Measurements from ENCODE around the gene ZNF414. TPM values are rescaled to one million over a fixed set of nuclear protein-coding genes. Genes with fewer than 3 reads are reported as not detected.

The ZNF414 gene
- total RNA-seq, 1 donor from 2014 or later = 2.0 TPM

DNA sequence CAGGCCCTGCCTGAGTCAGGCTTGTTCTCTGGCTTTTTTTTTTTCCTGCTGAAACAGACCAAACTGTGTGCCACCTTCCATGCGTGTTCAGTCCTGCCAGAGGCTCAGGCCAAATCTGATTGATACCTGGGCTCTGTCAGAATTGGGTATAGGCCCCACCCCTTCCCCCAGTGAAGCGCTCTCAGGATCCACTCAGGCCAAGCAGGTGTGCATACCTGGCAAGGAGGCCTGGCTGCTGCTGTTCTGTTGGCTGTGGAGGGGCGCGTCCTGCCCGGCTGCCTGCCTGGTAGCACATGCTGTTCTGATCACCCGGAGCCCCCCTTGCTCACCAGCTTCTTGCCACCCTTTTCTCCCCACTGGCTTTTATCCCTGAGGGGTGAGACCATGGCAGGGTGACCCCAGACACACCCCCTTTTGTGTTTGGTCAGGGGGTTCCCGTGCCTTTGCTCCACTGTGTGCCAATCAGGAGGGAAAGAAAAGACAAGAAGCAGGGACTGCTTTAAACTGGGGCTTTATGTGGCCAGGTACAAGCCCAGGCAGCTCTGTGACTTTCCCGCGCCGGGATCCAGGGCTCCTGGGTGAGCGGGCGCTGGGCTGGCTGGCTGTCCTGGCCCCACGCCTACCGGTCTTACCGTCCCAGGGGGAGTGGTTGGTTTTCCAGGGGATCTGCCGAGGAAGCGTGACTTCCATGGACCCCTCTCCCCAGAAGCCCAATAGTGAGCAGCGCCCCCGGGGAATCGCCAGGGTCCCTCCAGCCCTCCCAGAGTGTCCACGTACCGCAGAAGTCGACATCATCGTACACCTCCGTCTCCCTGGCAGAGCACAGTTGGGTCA is 24.2 kb downstream of the ZNF414 start:
- DNase-seq = no peak

DNA sequence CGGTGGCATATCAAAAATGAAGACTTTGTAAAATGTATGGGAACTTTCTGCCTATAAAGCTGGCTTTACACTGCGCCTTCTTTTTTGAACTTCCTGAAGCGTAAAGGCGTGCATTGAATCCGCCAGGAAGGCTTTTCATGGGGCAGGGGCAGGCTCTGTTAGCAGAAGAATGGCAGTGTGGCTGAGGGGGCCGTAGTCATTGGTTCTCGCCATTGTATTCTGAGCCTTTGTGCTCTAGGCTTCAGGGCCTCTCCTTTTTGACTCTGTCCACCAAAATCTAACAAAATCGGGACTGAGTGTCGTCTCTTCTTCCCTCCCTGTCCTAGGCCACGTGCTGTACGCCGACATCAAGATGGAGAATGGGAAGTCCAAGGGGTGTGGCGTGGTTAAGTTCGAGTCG is 25.6 kb downstream of the ZNF414 start:
- no peak for DNase-seq

GRCh38 chr19:8487137-8487851 is 26.7 kb downstream of the ZNF414 start:
- no peak for DNase-seq

- DNase-seq = no peak
Measured at GRCh38 chr19:8486661-8487136, 27.3 kb downstream of the ZNF414 start.

DNA sequence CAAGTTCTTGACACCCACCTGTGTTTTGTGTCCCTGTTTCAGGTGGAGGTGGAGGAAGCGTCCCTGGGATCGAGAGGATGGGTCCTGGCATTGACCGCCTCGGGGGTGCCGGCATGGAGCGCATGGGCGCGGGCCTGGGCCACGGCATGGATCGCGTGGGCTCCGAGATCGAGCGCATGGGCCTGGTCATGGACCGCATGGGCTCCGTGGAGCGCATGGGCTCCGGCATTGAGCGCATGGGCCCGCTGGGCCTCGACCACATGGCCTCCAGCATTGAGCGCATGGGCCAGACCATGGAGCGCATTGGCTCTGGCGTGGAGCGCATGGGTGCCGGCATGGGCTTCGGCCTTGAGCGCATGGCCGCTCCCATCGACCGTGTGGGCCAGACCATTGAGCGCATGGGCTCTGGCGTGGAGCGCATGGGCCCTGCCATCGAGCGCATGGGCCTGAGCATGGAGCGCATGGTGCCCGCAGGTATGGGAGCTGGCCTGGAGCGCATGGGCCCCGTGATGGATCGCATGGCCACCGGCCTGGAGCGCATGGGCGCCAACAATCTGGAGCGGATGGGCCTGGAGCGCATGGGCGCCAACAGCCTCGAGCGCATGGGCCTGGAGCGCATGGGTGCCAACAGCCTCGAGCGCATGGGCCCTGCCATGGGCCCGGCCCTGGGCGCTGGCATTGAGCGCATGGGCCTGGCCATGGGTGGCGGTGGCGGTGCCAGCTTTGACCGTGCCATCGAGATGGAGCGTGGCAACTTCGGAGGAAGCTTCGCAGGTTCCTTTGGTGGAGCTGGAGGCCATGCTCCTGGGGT is 28.2 kb downstream of the ZNF414 start:
- no peak for DNase-seq

DNA sequence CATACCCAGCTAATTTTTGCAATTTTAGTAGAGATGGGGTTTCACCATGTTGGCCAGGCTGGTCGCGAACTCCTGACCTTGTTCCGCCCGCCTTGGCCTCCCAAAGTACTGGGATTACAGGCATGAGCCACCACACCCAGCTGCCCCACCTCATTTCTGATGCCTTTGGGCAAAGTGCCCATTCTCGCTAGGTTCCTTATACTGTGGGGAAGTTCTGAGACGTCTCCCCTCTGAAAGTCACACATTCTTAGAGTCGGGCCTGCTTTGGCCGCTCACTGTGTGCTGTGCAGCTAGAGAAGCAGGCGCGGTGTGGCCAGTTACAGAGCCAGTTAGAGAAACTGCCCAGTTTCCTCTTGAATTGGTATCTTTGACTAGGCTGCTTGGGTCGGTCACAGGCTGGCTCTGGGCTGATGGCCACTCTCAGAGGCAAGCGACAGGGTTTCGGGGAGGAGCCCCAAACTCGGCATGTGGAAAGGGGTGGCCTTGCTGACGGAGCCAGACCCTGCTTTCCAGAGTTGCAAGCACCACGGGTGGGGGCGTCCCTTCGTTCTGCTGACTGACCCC is 29.6 kb downstream of the ZNF414 start:
- DNase-seq = no peak

DNA sequence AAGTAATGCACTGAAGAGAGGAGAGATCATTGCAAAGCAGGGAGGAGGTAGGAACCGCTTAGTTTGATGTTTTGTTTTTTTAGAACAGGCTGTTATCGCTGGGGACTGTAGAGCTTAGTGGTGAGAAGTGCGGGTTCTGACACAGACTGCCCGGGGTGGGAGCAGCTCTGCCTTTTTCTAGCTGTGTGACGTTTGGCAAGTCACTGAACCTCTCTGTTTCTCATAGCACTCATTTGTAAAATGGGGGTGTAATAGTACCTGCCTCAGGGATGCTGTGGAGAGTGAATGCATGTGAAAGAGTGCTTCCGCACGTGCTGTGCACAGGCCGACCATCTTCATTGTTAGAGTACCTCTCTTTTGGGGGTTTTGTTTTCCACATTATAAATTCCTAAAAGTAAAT is 30.8 kb downstream of the ZNF414 start:
- no peak for DNase-seq

DNA sequence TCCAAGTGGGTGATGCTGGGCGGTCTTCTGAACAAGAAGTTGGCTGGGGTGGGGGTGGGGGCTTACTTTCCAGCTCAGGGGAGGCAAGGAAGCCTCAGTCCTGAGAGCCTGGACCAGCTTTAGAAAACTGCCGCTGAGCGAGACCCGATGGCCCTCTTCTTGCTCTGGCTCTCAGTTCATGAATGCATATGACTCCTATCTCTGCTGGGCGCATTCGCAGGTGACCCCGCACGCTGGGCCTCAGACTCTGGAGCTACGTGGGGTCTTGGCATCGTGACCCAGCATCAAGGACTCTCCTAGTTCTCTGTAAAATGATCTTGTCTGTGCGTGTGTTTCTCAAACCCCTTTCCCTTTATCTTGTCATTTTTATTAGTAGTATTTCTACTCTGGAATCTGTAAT is 31.3 kb downstream of the ZNF414 start:
- DNase-seq = no peak

DNA sequence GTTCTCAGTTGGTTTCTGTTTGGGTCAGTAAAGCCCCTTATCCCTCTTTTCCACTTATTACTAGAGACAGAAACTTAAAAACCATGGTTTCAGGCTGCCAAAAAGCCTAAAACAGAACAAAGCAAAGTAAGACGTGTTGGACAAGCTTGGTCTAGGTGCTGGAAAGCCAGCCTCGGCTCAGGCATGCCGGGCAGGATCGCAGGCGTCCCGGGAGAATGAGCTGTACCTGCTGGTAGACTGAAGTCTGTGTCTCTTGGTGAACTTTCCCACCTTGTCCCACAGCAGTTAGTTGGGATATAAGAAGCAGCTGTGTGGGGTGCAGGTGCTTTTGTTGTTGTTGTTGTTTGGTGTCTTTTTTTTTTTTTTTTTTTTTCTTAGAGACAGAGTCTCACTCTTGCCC is 32.4 kb downstream of the ZNF414 start:
- DNase-seq = no peak

DNA sequence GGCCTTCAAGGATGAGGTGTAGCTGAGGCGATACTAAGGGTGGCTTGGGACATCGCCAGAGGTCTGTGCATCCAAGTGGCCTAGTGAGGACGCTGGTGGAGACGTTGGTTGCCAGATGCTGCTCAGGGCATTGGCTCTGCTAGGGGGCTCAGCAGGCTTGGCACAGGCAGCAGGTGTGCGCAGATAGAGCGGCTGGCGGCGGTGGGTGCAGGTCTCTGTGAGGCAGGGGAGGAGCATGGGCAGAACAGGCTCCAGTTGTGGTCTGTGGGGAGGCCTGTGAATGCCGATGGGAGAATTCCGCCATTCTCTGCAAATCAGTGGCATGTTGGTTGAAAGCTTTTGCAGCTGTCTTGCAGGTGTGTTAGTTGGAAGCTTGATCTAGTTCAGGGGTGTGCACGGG is 32.8 kb downstream of the ZNF414 start:
- no peak for DNase-seq

DNA sequence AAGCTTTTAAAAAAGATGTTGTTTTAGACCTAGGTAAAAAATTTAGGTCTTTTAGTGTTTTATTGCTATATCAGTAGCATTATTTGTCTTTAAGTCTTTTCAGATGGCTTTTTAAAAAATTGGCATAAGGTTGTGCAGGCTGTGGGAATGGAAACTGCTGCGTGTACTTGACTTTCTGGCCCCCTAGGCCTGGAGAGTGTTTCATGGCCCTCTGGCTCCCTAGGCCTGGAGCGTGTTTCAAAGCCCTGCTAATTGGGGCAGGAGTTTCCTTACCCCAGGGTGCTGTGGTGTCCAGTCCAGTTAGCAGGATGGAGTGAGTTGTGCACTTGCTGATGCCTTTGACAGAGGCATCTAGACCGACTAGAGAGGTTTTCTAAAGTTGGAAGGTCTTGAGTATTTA is 35.4 kb downstream of the ZNF414 start:
- no peak for DNase-seq

DNA sequence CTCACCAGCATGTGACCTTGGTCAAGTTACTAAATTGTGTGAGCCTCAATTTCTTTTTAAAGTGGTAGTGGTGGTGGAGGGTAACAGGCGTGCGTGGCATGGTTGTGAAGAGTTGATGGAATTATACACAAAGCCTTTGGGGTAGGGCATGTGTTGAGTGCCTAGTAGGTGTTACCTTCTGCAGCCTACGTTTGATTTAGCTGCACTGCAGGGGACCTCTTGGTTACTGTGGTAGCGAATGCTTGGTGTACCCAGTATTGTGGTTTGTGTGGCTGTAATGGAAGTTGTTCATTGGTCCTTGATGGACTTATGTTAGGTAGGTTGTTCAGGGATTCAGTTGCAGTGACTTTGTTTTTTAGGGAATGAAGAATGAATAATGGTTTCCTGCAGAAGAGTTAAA is 36.1 kb downstream of the ZNF414 start:
- DNase-seq = no peak

GRCh38 chr19:8476524-8476923 is 37.4 kb downstream of the ZNF414 start:
- no peak for DNase-seq

- no peak for DNase-seq
Measured at GRCh38 chr19:8475005-8475404, 39.0 kb downstream of the ZNF414 start.

GRCh38 chr19:8473648-8474476 is 40.1 kb downstream of the ZNF414 start:
- DNase-seq = no peak

DNA sequence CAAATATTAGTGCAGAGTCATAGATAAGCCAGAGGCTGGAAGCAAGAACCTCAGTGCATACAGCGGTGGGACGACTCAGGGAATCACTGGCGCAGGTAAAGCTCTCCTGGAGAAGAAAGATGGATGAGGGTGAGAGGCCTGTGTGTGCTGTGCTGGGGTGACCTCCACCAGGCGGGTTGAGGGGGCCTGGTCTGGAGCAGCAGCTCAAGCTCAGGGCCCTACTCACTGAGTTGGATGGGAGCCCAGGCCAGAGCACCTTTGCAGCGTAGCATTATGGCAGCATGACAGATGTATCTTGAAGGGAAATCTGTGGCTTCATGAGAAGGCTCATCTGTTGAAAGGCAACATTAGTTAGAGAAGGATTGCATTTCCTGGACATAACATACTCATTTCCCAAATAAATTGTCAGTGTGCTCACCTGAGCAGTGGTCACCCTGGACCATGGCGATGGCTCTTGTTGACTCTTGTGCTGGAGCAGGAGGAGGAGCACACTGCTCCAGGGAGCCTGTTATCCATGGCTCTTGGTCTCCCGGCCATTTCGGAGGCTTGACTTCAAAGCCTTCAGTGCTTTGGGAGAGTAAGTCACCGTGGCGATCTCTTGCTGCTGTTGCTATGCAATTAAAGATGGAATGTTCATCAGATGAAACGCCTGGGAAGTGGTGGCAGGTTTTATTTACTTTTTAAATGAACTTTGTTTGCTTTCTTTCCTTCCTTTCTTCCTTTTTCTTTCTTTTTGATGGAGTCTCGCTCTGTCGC is 44.2 kb downstream of the ZNF414 start:
- DNase-seq = no peak

GRCh38 chr19:8468761-8469373 is 45.1 kb downstream of the ZNF414 start:
- no peak for DNase-seq

GRCh38 chr19:8468124-8468523 is 45.8 kb downstream of the ZNF414 start:
- DNase-seq = no peak

- no peak for DNase-seq
Measured at GRCh38 chr19:8466018-8466417, 47.9 kb downstream of the ZNF414 start.

- no peak for DNase-seq
Measured at GRCh38 chr19:8463365-8463764, 50.6 kb downstream of the ZNF414 start.

DNA sequence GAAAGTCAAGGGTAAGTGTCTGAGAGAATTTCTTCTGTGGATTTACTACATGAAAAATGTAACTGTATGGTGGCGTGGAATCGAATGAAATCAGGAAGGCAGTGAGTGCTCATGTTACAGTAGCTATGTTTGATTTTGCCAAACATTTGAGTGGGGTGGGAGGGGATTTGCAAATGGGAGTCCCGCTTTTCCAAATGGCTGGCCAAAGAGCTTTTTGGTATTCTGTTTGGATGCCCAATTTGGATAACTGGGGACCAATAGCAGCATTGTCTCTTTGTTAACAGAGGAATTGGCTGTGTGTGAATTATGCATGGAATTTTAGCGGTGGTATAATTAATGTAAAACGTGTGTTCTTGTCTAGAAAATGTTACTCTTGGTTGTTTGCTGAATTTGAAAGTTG is 51.4 kb downstream of the ZNF414 start:
- DNase-seq = no peak

All from dermis blood vessel endothelial cell (primary cell).